HG03439 (cell line): Measurements from ENCODE around the gene OXLD1.
"Not testable (repeated sequence)": the region's sequence is repeated elsewhere in the genome, so short reads cannot be mapped to it uniquely, and the experiment has no call there.

Experiments
- ATAC-seq: cut with Tn5 transposase; IDR thresholded peaks from one replicate; pipeline ENCODE4 v1.9.1; 2021; ENCODE audit warnings: mild to moderate bottlenecking, moderate library complexity; ENCODE audit not compliant: unreplicated experiment

OXLD1 gene

GRCh38 chr17:81621494-81622130 lies 44.8 kb downstream of the OXLD1 start:
- ATAC-seq: no peak

DNA sequence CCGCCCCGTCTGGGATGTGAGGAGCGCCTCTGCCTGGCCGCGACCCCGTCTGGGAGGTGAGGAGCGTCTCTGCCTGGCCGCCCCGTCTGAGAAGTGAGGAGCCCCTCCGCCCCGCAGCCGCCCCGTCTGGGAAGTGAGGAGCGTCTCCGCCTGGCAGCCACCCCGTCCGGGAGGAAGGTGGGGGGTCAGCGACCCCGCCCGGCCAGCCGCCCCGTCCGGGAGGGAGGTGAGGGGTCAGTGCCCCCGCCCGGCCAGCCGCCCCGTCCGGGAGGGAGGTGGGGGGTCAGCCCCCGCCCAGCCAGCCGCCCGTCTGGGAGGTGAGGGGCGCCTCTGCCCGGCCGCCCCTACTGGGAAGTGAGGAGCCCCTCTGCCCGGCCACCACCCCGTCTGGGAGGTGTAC lies 48.1 kb downstream of the OXLD1 start:
- ATAC-seq: not testable (repeated sequence)

GRCh38 chr17:81616877-81617276 lies 49.5 kb downstream of the OXLD1 start:
- no peak for ATAC-seq

DNA sequence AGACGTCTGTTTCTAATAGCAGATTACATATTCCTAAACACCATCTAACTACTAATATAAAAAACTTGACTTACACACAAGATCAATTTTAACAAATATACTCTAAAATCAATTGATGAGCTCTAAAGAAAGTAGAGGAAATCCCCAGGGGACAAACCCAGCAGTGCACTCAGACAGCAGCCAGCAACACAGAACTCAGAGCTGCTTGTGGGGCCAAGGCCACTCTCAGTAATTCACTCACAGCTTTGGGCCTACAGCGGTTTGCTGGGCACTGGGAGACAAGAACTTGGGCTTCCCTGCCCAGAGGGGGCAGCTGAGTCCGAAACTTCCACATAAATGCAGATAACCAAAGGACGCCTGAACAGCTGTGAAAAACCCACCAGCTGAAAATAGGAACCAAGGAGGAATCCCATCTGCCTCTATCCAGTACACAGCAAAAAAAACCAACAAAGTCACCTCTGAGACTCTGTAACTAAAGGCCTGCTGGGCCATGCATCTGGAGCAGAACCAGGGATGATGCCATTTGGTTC lies 50.9 kb downstream of the OXLD1 start:
- ATAC-seq: no peak
